Measurements from ENCODE around the gene RBM19. TPM values are rescaled to one million over a fixed set of nuclear protein-coding genes. Genes with fewer than 3 reads are reported as not detected.

Gene RBM19
- total and polyA plus RNA-seq, 2 donors (not counting 3 experiments of a cell fraction or from before 2014, with no cell fraction given): 13.2 to 34.4 TPM

- DNase-seq (ENCODE audit: low read depth, low spot score) (no peak), FAIRE-seq (no peak)
- no peak overlapping the region for H3K4me2 ChIP-seq (ENCODE audit: insufficient read depth, low read length)
- H3K9me3 ChIP-seq (replicated peaks; ENCODE audit: control insufficient read depth, insufficient read depth, low read length): no peaks in the 10 kb centered on the region
- no peak overlapping the region for H3K4me3 ChIP-seq (replicated peaks in 1 of 3; ENCODE audit: insufficient read depth in 1 of 3, low read depth in 1 of 3, low read length in 3 of 3)
- ChIA-PET CTCF (no interaction called here), POLR2A (no interaction called here)
- H3K4me1 ChIP-seq (ENCODE audit: control insufficient read depth, extremely low read depth, insufficient read depth, low read length): no peaks in the 10 kb centered on the region
- dilution Hi-C loops (cut with MboI; ENCODE audit: extremely low pct_ligation_motif_present, low sequenced_read_pairs): no loop called here
- no peaks in the 10 kb centered on the region for H3K27me3 ChIP-seq (ENCODE audit: control insufficient read depth in 2 of 2, insufficient read depth in 2 of 2, low read length in 2 of 2)
- H3K79me2 ChIP-seq (ENCODE audit: control insufficient read depth, insufficient read depth, low read length): no peaks in the 10 kb centered on the region
- peaks cover 0 to 3% of the 10 kb centered on the region in 2 experiments for H3K36me3 ChIP-seq (ENCODE audit: control insufficient read depth in 2 of 2, extremely low read depth in 1 of 2, insufficient read depth in 2 of 2, low read length in 2 of 2)
- H3K27ac ChIP-seq (ENCODE audit: insufficient read depth, low read depth, low read length): no peak overlapping the region
- H3K9me1 ChIP-seq (replicated peaks; ENCODE audit: control insufficient read depth, extremely low read depth, insufficient read depth, low read length): no peaks in the 10 kb centered on the region
- H4K20me1 ChIP-seq (replicated peaks; ENCODE audit: control insufficient read depth, extremely low read depth, insufficient read depth, low read length): no peaks in the 10 kb centered on the region
- TF ChIP-seq, protein P1, sequence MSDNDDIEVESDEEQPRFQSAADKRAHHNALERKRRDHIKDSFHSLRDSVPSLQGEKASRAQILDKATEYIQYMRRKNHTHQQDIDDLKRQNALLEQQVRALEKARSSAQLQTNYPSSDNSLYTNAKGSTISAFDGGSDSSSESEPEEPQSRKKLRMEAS (IDR thresholded peaks at IDR 0.05; ENCODE audit: insufficient read depth, insufficient read length): no peak
- TF ChIP-seq, protein P2, sequence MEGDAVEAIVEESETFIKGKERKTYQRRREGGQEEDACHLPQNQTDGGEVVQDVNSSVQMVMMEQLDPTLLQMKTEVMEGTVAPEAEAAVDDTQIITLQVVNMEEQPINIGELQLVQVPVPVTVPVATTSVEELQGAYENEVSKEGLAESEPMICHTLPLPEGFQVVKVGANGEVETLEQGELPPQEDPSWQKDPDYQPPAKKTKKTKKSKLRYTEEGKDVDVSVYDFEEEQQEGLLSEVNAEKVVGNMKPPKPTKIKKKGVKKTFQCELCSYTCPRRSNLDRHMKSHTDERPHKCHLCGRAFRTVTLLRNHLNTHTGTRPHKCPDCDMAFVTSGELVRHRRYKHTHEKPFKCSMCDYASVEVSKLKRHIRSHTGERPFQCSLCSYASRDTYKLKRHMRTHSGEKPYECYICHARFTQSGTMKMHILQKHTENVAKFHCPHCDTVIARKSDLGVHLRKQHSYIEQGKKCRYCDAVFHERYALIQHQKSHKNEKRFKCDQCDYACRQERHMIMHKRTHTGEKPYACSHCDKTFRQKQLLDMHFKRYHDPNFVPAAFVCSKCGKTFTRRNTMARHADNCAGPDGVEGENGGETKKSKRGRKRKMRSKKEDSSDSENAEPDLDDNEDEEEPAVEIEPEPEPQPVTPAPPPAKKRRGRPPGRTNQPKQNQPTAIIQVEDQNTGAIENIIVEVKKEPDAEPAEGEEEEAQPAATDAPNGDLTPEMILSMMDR (IDR thresholded peaks at IDR 0.05; ENCODE audit: extremely low read depth in 1 of 2, insufficient read depth in 1 of 2, low read depth in 1 of 2, low read length in 2 of 2): no peak
- TF ChIP-seq POLR2A (IDR thresholded peaks at IDR 0.05; ENCODE audit: low read depth, low read length) (no peak), JUN (IDR thresholded peaks at IDR 0.05; ENCODE audit: borderline replicate concordance, insufficient read depth, insufficient read length, low read depth) (no peak), MYC (IDR thresholded peaks at IDR 0.05; ENCODE audit: low read depth, low read length) (no peak), GATA2 (IDR thresholded peaks at IDR 0.05; ENCODE audit: insufficient read depth, insufficient read length, low read depth, low read length) (no peak), FOS (IDR thresholded peaks at IDR 0.05; ENCODE audit: borderline replicate concordance, insufficient read depth, low read length) (no peak)
- no peak overlapping the region for H2AFZ ChIP-seq (ENCODE audit: low read depth, low read length)
- intact Hi-C loops (cut with micrococcal nuclease): no loop called here
- BruUV-seq (replicated peaks): no TSS peak
- no peak overlapping the region for H3K9ac ChIP-seq (replicated peaks; ENCODE audit: extremely low read depth, insufficient read depth, low read length)
Observed at GRCh38 chr12:113820842-113821241, 145.3 kb downstream of the RBM19 start.

Data from endothelial cell of umbilical vein (primary cell).